Skeletal muscle satellite cell (primary cell): ENCODE results near the gene THOC1.

ENCODE experiments used
- H3K27me3 ChIP-seq: 2 replicates; pipeline ENCODE4 v1.7.0; 2013; ENCODE audit warnings: low read length; ENCODE audit not compliant: control insufficient read depth, insufficient read depth
- H3K36me3 ChIP-seq: 2 replicates; pipeline ENCODE4 v1.7.0; 2013; ENCODE audit warnings: mild to moderate bottlenecking, control low read depth, low read length; ENCODE audit not compliant: insufficient read depth
- H3K4me1 ChIP-seq: 2 replicates; pipeline ENCODE4 v1.7.0; 2013; ENCODE audit warnings: low read length; ENCODE audit not compliant: control insufficient read depth, insufficient read depth
- H3K4me2 ChIP-seq: 2 replicates; pipeline ENCODE4 v1.7.0; 2013; ENCODE audit warnings: mild to moderate bottlenecking, low read length
- H3K4me3 ChIP-seq: 2 replicates; pipeline ENCODE4 v1.7.0; 2013; ENCODE audit warnings: low read length
- H3K9ac ChIP-seq: 2 replicates; pipeline ENCODE4 v1.7.0; 2013; ENCODE audit warnings: mild to moderate bottlenecking, low read depth, low read length, moderate library complexity
- H3K9me3 ChIP-seq: replicated peaks from 2 replicates; pipeline ENCODE4 v1.7.0; 2013; ENCODE audit warnings: mild to moderate bottlenecking, control low read depth, low read length

THOC1 gene

DNA sequence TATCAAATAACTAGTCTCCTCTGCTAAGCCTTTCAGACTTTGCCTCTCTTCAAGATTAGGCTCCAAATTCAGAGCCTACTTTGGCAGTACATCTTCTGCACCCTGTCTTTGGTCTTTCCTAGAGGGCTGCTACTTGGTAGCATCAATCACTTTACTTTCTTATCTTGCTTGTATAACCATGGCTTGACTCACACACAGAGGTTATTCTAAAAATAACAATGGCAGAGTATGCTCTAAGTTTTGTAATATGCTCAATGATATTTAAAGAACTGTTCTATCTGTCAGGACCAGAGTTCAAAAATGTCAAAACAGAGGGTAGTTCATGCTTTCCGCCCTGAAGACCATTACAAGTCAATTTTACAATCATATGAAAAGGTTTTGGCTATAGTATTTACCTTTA is 27.7 kb downstream of the THOC1 start:
- H3K4me1 ChIP-seq, result no peaks in the 10 kb centered on the region
- H3K9me3 ChIP-seq, result no peaks in the 10 kb centered on the region
- no peaks in the 10 kb centered on the region for H3K27me3 ChIP-seq
- no peak overlapping the region for H3K4me3 ChIP-seq
- peaks cover 11% of the 10 kb centered on the region for H3K36me3 ChIP-seq
- no peak overlapping the region for H3K9ac ChIP-seq
- no peak overlapping the region for H3K4me2 ChIP-seq

DNA sequence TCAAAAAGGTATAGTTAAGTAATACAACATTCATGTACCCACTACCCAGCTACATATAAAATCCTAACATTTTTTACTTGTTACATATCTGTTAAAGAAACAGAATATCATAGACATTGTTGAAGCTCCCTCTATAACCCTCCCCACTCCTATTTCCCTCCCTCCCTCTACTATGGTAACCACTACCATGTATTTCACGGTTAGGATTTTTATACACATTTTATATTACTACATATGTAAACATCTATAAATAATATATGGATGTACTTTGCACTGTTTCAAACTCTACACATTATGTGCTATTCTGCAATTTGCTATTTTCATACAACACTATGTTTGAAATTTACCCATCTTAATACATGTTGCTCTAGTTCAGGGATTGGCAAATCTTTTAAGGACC is 36.3 kb downstream of the THOC1 start:
- Histone ChIP-seq H3K9ac (no peak overlapping the region), H3K9me3 (no peaks in the 10 kb centered on the region), H3K4me1 (no peaks in the 10 kb centered on the region), H3K4me3 (no peak overlapping the region), H3K4me2 (no peak overlapping the region), H3K27me3 (no peaks in the 10 kb centered on the region), H3K36me3 (no peaks in the 10 kb centered on the region)

DNA sequence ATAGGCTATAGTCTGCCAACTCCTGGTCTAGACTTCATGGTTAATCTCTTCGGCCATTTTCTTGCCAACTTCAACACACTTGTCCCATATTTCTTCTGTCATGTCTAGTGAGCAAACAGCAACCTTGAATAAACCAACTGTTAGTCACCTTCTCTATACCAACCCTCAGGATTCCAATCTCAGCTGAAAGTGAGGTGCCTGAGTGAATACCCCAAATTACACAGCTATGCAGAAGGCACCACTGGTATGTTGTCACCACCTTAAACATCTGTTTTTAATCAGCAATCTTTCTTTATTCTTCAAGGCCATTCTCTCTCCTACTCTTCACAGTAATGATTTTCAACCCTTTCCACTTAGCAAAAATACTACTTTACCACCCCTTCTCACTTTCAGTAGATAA is 39.3 kb downstream of the THOC1 start:
- no peaks in the 10 kb centered on the region for H3K4me1 ChIP-seq
- H3K9ac ChIP-seq, result no peak overlapping the region
- H3K9me3 ChIP-seq, result no peaks in the 10 kb centered on the region
- H3K4me2 ChIP-seq, result no peak overlapping the region
- H3K36me3 ChIP-seq, result peaks cover 19% of the 10 kb centered on the region
- H3K4me3 ChIP-seq, result no peak overlapping the region
- H3K27me3 ChIP-seq, result no peaks in the 10 kb centered on the region

DNA sequence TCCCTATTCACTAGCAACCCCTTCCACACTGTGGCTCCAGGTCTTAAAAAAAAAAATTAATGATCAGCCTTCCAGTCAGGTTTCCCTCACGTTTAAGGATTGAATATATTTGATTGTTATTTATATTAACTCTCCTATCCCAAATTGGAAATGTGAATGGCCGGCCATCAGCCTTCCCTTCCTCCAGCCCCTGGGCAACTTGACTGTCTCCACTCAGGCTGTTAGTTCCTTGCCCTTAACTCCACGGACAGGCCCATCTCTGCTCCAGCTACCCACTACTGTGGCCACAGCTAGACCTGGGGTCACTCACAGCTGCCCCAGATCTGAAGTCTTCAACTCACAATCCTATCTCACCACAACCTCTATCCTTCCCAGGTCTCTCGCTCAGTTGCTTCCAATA is 39.9 kb downstream of the THOC1 start:
- H3K4me3 ChIP-seq, result no peak overlapping the region
- no peaks in the 10 kb centered on the region for H3K4me1 ChIP-seq
- H3K9me3 ChIP-seq, result no peaks in the 10 kb centered on the region
- H3K27me3 ChIP-seq, result no peaks in the 10 kb centered on the region
- H3K4me2 ChIP-seq, result no peak overlapping the region
- no peak overlapping the region for H3K9ac ChIP-seq
- peaks cover 25% of the 10 kb centered on the region for H3K36me3 ChIP-seq

DNA sequence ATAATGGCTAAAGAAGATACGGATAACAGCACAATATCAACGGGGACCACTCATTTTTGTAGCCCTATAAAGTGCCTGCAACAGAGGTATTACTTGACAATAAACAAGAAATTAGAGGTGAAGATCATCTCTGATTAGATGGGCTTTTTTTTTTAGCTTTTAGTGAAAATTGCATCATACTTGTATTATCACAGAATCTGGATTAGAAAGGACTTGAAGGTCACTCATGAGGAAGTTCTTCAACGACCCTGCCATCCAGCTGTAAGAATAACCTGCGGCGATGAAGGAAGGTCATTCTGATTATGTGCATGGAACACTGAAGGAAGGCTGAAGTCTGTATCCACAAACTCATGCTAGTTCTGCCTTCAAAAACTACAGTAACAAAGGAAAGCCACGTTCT is 40.5 kb downstream of the THOC1 start:
- Histone ChIP-seq H3K4me1 (no peaks in the 10 kb centered on the region), H3K4me2 (no peak overlapping the region), H3K36me3 (peaks cover 29% of the 10 kb centered on the region), H3K9ac (no peak overlapping the region), H3K4me3 (no peak overlapping the region), H3K27me3 (no peaks in the 10 kb centered on the region), H3K9me3 (no peaks in the 10 kb centered on the region)

DNA sequence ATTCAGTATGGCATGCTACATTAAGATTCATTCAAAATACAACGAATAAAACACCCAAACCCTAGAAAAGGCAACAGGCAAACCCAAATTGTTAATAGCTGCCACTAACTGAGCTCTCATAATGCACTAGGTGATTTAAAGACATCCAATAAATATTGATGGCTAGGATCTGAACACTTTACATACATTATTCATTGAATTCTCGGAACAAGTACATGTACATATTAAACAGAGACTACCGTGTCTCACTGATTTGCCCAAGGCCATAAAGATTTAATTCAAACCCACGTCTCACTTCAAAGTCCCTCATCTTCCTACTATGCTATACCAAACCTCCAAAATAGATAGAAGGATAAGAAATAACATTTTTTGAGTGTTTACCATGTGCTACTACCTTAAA is 42.1 kb downstream of the THOC1 start:
- H3K4me3 ChIP-seq, result no peak overlapping the region
- H3K27me3 ChIP-seq, result no peaks in the 10 kb centered on the region
- peaks cover 31% of the 10 kb centered on the region for H3K36me3 ChIP-seq
- no peaks in the 10 kb centered on the region for H3K9me3 ChIP-seq
- H3K9ac ChIP-seq, result no peak overlapping the region
- no peak overlapping the region for H3K4me2 ChIP-seq
- no peaks in the 10 kb centered on the region for H3K4me1 ChIP-seq

DNA sequence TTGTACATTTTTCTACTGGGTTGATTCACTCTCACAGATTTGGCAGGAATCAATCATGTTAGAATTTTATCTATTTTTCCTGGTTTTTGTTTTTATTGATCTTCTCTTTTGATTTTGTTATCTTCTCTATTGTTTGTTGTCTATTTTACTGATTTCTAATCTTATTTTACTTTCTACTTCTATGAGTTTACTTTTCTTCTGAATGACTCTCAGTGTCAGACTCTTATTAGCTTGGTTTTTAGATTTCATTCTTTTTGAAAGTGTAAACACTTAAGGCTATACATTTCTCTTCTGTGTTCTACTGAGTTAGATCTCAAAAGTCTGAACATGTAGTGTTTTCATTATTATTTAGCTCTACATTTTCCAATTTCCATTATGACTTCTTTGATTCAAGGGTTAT is 47.1 kb downstream of the THOC1 start:
- peaks cover 59% of the 10 kb centered on the region for H3K36me3 ChIP-seq
- no peak overlapping the region for H3K4me2 ChIP-seq
- H3K9me3 ChIP-seq, result no peaks in the 10 kb centered on the region
- H3K4me1 ChIP-seq, result no peaks in the 10 kb centered on the region
- H3K9ac ChIP-seq, result no peak overlapping the region
- no peaks in the 10 kb centered on the region for H3K27me3 ChIP-seq
- no peak overlapping the region for H3K4me3 ChIP-seq

DNA sequence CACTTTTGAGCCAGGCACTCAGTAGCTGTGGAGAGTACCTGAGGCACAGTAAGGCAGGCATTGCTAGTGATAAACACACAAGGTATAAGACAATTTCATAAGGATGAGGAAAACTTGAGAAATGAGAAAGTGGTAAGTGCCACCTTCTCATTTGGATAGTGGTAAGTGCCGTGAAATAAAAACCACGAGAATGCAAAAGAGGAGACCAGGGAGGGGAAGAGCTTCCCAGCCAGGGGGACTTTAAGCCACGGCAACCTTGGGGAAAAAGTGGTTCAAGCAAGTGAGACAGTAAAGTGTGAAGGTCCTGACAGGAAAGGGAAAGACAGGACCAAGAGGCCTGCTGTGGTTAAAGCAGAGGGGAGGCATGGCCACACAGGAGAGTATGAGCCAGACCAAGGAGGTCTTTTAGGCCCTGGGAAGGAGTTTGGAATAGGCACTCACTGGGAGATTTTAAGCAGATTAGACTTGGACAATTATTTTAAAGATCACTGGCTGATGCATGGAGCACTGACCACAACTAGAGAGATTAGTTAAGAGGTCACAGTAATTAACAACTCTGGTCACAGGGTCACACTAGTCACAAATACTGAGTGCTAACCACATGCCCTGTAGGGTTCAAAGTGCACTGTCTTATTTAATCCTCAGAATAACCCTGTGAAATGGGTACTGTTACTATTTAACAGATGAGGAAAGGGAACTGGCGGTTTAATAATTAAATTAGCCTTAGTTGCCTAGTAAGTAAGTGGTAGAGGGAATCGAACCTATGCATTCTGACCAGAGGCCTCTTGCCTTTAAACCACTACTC is 50.1 kb downstream of the THOC1 start:
- H3K4me2 ChIP-seq, result no peak overlapping the region
- H3K36me3 ChIP-seq, result peaks cover 67% of the 10 kb centered on the region

DNA sequence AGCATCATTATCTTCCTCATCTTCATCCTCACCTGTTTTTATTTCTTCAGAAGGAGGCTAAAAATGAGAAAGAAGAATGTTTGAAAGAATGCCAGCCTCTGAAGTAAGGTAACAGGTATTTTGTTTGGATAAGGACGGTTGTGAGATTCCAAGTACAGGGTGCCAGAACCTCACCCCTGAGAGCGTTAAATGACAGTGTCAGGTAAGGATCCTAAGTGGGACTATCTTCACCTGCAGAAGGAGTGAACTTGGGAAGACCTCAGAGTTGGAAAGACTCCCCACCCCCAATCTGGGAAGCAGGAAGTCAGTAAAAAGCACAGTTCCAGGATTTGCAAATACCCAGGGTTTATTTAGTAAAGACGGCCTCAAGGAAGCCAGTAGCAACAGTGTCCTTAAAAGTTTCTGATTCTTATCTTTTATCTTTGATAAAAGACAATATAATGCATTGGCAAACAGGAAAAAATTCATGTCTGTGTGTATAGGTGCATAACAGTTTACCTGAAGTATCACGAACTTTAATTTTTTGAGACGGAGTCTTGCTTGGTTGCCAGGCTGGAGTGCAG is 52.3 kb downstream of the THOC1 start:
- no peaks in the 10 kb centered on the region for H3K27me3 ChIP-seq
- peaks cover 82% of the 10 kb centered on the region for H3K36me3 ChIP-seq
- H3K4me1 ChIP-seq, result no peaks in the 10 kb centered on the region
- H3K9ac ChIP-seq, result no peak overlapping the region
- no peak overlapping the region for H3K4me3 ChIP-seq
- no peaks in the 10 kb centered on the region for H3K9me3 ChIP-seq
- H3K4me2 ChIP-seq, result no peak overlapping the region

More for the DNA sequence above, 50.1 kb downstream of the THOC1 start:
- Histone ChIP-seq H3K4me3 (no peak overlapping the region), H3K4me1 (no peaks in the 10 kb centered on the region), H3K9ac (no peak overlapping the region), H3K27me3 (no peaks in the 10 kb centered on the region), H3K9me3 (no peaks in the 10 kb centered on the region)

DNA sequence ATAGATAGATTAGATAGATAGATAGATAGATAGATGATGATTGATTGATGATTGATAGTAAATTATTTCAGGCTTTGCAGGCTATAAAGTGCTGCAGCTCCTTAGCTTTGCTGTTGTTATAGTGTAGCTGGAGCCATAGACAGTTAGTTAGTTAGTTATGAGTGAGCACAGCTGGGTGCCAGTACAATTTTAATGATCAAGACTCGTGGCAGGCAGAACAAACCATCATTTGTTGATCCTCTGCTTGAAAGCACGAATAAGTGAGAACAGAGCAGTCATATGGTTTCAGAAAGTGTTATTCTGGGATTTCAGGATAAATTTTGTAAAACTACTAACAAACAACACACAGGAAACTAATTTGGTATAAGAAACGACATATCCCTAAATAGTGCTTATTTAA is 53.9 kb downstream of the THOC1 start:
- Histone ChIP-seq H3K36me3 (peaks cover 90% of the 10 kb centered on the region), H3K9me3 (no peaks in the 10 kb centered on the region), H3K4me1 (no peaks in the 10 kb centered on the region), H3K4me3 (no peak overlapping the region), H3K9ac (no peak overlapping the region), H3K4me2 (no peak overlapping the region), H3K27me3 (no peaks in the 10 kb centered on the region)

DNA sequence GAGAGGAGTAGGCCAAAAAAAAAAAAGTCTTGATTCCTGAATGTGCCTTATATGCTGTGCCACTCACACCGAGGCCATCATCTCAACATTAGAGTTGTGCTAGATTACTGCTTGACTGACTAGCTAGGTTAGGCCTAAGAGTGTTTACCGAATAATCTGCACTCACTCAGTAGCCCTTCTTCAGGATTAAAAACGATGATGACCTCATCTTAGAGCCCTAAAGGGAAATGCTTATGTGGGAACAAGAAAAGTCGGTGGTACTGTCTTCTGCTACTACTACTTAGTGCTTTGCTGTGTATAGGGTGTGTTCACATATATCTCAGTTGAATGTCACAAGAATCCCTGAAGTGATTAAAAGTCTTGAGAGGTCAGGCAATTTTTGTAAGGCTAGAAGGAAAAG is 54.3 kb downstream of the THOC1 start:
- H3K4me2 ChIP-seq, result no peak overlapping the region
- no peaks in the 10 kb centered on the region for H3K27me3 ChIP-seq
- peaks cover 89% of the 10 kb centered on the region for H3K36me3 ChIP-seq
- H3K4me3 ChIP-seq, result no peak overlapping the region
- no peaks in the 10 kb centered on the region for H3K9me3 ChIP-seq
- no peaks in the 10 kb centered on the region for H3K4me1 ChIP-seq
- no peak overlapping the region for H3K9ac ChIP-seq

DNA sequence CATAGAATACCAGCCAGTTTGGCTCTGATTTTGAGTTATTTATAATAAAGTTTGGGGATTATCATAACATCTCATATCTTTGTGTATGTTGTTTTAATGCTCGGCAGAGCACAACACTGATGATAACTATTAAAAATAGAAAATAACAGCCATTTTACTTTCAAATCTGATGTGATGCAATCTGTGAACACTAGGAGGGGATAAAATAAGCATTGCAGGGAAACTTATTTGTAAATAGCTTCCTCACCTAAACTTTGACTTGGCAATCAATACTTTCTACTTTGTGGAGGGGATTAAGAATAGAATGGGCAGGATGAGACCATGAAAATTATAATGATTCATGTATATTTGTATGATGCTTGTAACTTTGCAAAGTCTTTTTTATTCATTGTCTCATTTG is 55.1 kb downstream of the THOC1 start:
- Histone ChIP-seq H3K27me3 (no peaks in the 10 kb centered on the region), H3K4me2 (no peak overlapping the region), H3K9ac (no peak overlapping the region), H3K36me3 (peaks cover 82% of the 10 kb centered on the region), H3K4me3 (no peak overlapping the region), H3K9me3 (no peaks in the 10 kb centered on the region), H3K4me1 (no peaks in the 10 kb centered on the region)
